Measurements from ENCODE around the gene GLCCI1. TPM values are rescaled to one million over a fixed set of nuclear protein-coding genes. Genes with fewer than 3 reads are reported as not detected.

GLCCI1 gene
- polyA plus RNA-seq, 1 donor (not counting 4 experiments of a cell fraction or from before 2014, with no cell fraction given): 3.4 TPM

GRCh38 chr7:8125680-8126444 is 157.3 kb downstream of the GLCCI1 start:
- no peaks in the 10 kb centered on the region for H3K9me1 ChIP-seq (ENCODE audit: control insufficient read depth, extremely low read depth, insufficient read depth, low read length)
- H3K4me1 ChIP-seq (ENCODE audit: control insufficient read depth, extremely low read depth, insufficient read depth, low read length): no peaks in the 10 kb centered on the region
- H3K36me3 ChIP-seq (ENCODE audit: control insufficient read depth in 2 of 2, extremely low read depth in 1 of 2, insufficient read depth in 2 of 2, low read length in 2 of 2): no peaks in the 10 kb centered on the region
- H3K27ac ChIP-seq (ENCODE audit: control insufficient read depth, insufficient read depth, low read length): no peak overlapping the region
- H4K20me1 ChIP-seq (ENCODE audit: control insufficient read depth, extremely low read depth, insufficient read depth, low read length): no peaks in the 10 kb centered on the region
- no peaks in the 10 kb centered on the region for H3K9me3 ChIP-seq (ENCODE audit: control insufficient read depth, low read depth, low read length)
- TF ChIP-seq EZH2 (IDR thresholded peaks at IDR 0.05; ENCODE audit: low read length): no peak
- TF ChIP-seq, protein P1, sequence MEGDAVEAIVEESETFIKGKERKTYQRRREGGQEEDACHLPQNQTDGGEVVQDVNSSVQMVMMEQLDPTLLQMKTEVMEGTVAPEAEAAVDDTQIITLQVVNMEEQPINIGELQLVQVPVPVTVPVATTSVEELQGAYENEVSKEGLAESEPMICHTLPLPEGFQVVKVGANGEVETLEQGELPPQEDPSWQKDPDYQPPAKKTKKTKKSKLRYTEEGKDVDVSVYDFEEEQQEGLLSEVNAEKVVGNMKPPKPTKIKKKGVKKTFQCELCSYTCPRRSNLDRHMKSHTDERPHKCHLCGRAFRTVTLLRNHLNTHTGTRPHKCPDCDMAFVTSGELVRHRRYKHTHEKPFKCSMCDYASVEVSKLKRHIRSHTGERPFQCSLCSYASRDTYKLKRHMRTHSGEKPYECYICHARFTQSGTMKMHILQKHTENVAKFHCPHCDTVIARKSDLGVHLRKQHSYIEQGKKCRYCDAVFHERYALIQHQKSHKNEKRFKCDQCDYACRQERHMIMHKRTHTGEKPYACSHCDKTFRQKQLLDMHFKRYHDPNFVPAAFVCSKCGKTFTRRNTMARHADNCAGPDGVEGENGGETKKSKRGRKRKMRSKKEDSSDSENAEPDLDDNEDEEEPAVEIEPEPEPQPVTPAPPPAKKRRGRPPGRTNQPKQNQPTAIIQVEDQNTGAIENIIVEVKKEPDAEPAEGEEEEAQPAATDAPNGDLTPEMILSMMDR (optimal IDR thresholded peaks at IDR 0.05 in 1 of 3, IDR thresholded peaks at IDR 0.05 in 1 of 3, conservative IDR thresholded peaks at IDR 0.05 in 1 of 3; ENCODE audit: extremely low read depth in 1 of 3, insufficient read depth in 2 of 3, low read length in 3 of 3): no peak
- H3K4me3 ChIP-seq (ENCODE audit: control insufficient read depth in 2 of 3, extremely low read depth in 1 of 3, insufficient read depth in 2 of 3, low read depth in 1 of 3, low read length in 3 of 3): no peak overlapping the region
- DNase-seq (ENCODE audit: low read depth, low spot score) (no peak), FAIRE-seq (no peak)
- dilution Hi-C loops (cut with MboI; ENCODE audit: extremely low pct_ligation_motif_present, low sequenced_read_pairs): no loop called here
- peaks cover 3% of the 10 kb centered on the region for H3K27me3 ChIP-seq (ENCODE audit: control insufficient read depth, extremely low read depth, insufficient read depth, low read length)
- H3K79me2 ChIP-seq (ENCODE audit: control insufficient read depth, insufficient read depth, low read length): no peaks in the 10 kb centered on the region
- no peak overlapping the region for H3K9ac ChIP-seq (ENCODE audit: control insufficient read depth, extremely low read depth, insufficient read depth, low read length)
- H2AFZ ChIP-seq (ENCODE audit: control insufficient read depth, low read length): no peak overlapping the region
- no peak overlapping the region for H3K4me2 ChIP-seq (ENCODE audit: control insufficient read depth, extremely low read depth, insufficient read depth, low read depth, low read length)

- H3K9me3 ChIP-seq (ENCODE audit: control insufficient read depth, low read depth, low read length): no peaks in the 10 kb centered on the region
- no peak overlapping the region for H3K4me3 ChIP-seq (ENCODE audit: control insufficient read depth in 2 of 3, extremely low read depth in 1 of 3, insufficient read depth in 2 of 3, low read depth in 1 of 3, low read length in 3 of 3)
- peaks cover 3% of the 10 kb centered on the region for H3K27me3 ChIP-seq (ENCODE audit: control insufficient read depth, extremely low read depth, insufficient read depth, low read length)
- H2AFZ ChIP-seq (ENCODE audit: control insufficient read depth, low read length): no peak overlapping the region
- H3K4me1 ChIP-seq (ENCODE audit: control insufficient read depth, extremely low read depth, insufficient read depth, low read length): no peaks in the 10 kb centered on the region
- TF ChIP-seq EZH2 (IDR thresholded peaks at IDR 0.05; ENCODE audit: low read length): no peak
- TF ChIP-seq, protein P1 (optimal IDR thresholded peaks at IDR 0.05 in 1 of 3, IDR thresholded peaks at IDR 0.05 in 1 of 3, conservative IDR thresholded peaks at IDR 0.05 in 1 of 3; ENCODE audit: extremely low read depth in 1 of 3, insufficient read depth in 2 of 3, low read length in 3 of 3): no peak
- no peak for DNase-seq (ENCODE audit: low read depth, low spot score)
- H4K20me1 ChIP-seq (ENCODE audit: control insufficient read depth, extremely low read depth, insufficient read depth, low read length): no peaks in the 10 kb centered on the region
- FAIRE-seq: no peak
- H3K9ac ChIP-seq (ENCODE audit: control insufficient read depth, extremely low read depth, insufficient read depth, low read length): no peak overlapping the region
- H3K27ac ChIP-seq (ENCODE audit: control insufficient read depth, insufficient read depth, low read length): no peak overlapping the region
- dilution Hi-C loops (cut with MboI; ENCODE audit: extremely low pct_ligation_motif_present, low sequenced_read_pairs): no loop called here
- H3K9me1 ChIP-seq (ENCODE audit: control insufficient read depth, extremely low read depth, insufficient read depth, low read length): no peaks in the 10 kb centered on the region
- no peaks in the 10 kb centered on the region for H3K36me3 ChIP-seq (ENCODE audit: control insufficient read depth in 2 of 2, extremely low read depth in 1 of 2, insufficient read depth in 2 of 2, low read length in 2 of 2)
- no peak overlapping the region for H3K4me2 ChIP-seq (ENCODE audit: control insufficient read depth, extremely low read depth, insufficient read depth, low read depth, low read length)
- H3K79me2 ChIP-seq (ENCODE audit: control insufficient read depth, insufficient read depth, low read length): no peaks in the 10 kb centered on the region
Measured at GRCh38 chr7:8126601-8127167, 158.1 kb downstream of the GLCCI1 start.

All from keratinocyte (primary cell).